HG03520 (cell line): ENCODE results near the gene WDR49.
"Not testable (repeated sequence)": the region's sequence is repeated elsewhere in the genome, so short reads cannot be mapped to it uniquely, and the experiment has no call there.

Source experiments
- ATAC-seq: cut with Tn5 transposase; IDR thresholded peaks from one replicate; pipeline ENCODE4 v1.9.1; 2021; ENCODE audit warnings: mild to moderate bottlenecking, moderate library complexity; ENCODE audit not compliant: unreplicated experiment

The WDR49 gene

DNA sequence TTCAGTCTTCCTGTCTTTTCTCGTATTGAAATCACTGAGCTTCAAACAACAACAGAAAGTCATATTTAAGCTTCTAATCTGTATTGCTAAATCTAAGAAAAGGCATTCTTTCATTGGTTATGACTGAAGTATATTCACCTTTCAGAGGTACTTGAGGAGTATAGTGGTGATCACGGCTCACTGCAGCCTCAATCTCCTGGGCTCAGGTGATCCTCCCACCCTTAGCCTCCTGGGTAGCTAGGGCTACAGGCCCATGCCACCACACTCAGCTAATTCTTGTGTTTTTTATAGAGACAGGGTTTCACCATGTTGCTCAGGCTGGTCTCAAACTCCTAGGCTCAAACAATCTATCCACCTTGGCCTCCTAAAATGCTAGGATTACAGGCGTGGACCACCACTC lies 38.7 kb downstream of the WDR49 start:
- no peak for ATAC-seq

DNA sequence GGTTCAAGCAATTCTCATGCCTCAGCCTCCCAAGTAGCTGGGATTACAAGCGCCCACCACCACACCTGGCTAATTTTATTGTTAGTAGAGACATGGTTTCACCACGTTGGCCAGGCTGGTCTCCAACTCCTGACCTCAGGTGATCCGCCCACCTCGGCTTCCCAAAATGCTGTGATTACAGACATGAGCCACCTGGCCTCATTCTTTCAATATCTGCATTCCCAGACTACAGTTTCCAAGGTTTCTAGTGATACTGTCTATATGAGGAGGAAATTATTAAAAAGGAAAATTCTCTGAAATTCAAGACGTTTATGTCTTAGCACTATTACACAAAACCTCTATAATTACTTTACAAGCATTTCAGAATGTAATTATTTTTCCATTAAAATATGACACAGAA lies 39.5 kb downstream of the WDR49 start:
- not testable (repeated sequence) for ATAC-seq

DNA sequence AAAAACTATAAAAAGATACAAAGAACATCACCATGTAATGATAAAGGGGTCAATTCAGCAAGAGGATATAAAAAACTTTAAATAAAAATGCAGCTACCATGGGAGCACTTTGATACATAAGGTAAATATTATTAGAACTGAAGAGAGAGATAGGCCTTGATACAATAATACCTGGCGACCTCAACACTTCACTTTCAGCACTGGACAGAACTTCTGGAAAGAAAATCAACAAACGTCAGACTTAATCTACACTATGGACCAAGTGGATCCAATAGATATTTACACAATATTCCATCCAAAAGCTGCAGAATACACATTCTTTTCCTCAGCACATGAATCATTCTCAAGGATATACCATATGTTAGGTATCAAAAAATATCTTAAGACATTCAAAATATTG lies 42.0 kb downstream of the WDR49 start:
- ATAC-seq: no peak

DNA sequence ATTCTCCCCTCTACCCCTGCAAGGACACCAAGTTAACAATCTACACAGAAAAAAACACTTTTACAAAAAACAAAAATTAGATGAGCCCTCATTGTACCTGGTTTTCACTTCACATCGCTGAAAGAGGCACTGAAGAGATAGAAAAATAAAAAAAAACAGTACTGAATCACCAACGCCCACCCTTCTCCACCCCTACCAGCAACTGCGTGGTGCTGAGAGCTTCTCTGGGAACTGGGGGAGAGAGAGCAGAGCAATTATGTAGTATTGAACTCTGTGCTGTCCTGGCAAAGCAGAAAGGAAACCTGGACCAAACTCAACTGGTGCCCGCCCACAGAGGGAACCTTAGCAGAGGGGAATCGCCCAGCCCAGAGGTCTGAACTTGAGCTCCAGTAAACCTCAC lies 44.6 kb downstream of the WDR49 start:
- no peak for ATAC-seq

DNA sequence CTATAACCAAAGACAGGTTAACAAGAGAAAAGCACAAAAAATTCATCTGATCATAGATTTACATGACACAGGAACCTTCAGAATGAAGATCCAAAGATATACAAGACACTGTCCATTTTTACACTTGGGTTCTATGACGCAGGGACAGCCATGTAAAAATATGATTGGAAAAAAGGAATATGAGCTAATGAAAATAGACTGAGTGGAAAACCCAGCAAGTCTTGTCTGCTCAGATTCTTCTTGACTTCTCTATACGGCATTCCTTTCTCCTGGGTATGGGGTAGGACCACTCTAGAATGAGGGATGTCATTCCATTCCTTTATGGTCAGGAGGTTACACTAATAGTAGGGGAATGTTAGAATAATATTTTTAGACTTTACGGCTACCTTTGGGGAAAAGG lies 46.9 kb downstream of the WDR49 start:
- ATAC-seq: no peak

DNA sequence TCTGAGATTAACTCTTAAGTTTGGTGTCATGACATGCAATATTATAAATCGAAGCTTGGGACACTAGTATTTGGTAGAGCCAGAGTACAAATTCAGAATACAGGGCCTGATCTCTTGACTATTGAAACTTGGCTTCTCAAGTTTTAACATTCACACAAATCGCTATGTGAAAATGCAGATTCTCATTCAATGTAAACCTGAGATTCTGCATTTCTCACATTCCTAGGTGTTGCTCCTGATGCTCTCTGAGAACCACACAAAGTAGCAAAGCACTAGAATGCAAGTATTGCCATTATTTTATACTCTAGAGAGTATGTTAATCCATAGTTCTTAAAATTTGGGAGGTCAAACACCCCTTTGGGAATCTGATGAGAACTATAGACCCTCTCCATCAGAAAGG lies 47.9 kb downstream of the WDR49 start:
- no peak for ATAC-seq

DNA sequence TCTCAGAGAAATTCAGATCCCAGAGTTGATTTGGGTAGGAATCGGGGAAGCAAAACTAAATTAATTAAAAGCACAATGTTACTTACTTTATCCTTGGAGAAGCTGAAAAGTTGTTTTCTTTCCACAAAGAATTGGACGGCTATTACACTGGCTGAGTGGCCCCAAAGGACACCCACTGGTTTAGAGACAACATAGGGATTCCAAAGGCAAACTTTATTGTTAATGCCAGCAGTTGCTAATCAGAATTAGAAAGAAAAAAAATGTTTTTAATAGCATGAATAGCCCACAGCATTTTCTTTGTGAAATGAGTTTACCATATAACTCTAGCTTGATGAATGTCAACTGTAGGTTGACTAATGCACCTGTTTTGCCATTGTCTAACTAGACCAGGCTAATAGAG lies 51.7 kb downstream of the WDR49 start:
- ATAC-seq: no peak

DNA sequence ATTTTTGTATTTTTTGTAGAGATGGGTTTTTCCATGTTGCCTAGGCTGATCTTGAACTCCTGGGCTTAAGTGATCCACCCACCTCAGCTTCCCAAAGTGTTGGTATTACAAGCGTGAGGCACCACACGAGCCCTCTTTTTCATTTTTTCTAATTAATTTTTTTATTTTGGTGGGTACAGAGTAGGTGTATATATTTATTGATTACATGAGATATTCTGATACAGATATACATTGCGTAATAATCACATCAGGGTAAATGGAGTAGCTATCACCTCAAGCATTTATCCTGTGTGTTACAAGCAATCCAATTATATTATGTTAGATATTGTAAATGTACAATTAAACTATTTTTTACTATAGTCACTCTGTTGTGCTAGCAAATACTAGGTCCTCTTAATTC lies 66.1 kb downstream of the WDR49 start:
- ATAC-seq: no peak

DNA sequence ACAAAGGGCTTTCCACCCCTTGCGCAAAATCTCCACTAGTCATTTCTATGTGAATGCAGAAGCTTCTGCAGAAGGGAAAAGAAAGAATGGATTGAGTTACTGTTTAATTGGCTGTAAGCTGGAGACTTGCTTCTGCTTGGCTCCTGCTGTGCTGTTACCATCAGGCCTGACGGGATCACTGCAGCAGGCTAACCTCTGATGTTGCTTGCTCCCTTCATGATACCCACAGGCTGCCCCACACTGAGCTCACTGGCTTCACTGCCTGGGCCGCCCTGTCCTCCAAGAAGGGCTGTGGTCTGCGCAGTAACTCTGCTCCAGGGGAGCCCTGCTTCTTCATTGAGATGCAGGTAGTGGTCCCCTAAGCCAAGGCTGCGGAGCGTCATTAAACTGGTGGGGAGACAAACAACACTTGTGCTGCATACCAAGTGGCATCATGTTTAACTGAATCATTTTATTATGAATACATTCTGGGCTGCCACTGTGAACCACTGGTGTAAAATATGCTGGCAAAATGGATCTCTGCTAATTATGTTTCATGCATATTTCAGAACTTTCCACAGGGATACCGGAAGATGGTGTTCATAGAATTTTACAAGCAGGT lies 78.6 kb downstream of the WDR49 start:
- ATAC-seq: no peak

DNA sequence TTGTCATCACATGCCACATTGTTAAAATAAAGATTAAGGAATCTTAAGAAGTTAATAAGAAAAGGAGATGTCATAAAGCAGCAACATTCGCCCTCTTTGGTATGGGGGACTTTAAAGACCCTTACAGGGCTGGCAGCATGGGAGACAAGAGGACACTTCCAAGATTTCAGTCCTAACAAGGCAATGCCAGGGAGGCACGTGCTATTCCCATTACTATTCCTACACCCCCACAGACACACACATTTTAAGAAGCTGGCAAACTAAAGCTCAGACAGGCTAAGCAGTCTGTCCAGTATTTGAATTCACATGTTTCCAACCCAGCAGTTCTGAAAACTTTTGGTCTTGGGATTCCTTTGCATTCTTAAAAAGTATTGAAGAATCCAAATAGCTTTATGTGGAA lies 80.8 kb downstream of the WDR49 start:
- no peak for ATAC-seq

DNA sequence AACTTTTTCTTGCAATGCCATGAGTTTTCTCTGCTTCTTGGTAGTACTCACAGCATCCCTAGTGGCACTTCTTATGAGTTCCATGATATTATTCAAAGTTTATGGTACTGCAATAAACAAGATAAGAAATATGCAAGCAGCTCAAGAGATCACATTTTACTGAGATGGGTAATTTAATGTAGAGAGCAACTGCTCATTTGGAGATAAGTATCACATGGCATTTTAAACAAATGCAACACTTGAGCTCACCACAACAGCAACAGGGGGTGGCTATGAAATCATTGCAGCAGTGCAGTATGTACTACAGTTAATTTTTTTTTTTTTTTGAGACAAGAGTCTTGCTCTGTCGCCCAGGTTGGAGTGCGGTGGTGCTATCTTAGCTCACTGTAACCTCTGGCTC lies 85.1 kb downstream of the WDR49 start:
- no peak for ATAC-seq

DNA sequence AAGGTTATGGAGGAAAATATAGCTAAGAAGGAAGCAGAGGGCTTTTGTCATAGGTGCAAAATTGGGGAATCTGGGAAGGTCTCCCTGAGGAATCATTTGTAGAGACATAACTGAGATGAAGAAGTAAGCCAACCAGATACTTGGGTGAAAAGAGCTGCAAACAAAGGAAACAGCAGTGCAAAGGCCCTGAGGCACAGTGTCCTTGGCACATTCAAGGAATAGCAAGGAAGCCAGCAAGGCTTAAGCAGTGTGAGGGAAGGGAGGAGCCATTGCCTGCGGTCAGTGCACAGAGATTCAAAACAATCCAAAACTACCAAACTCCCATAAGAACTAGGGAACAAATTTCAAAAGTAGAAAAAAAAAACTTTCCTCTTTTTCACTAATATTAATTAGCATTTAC lies 88.3 kb downstream of the WDR49 start:
- no peak for ATAC-seq

DNA sequence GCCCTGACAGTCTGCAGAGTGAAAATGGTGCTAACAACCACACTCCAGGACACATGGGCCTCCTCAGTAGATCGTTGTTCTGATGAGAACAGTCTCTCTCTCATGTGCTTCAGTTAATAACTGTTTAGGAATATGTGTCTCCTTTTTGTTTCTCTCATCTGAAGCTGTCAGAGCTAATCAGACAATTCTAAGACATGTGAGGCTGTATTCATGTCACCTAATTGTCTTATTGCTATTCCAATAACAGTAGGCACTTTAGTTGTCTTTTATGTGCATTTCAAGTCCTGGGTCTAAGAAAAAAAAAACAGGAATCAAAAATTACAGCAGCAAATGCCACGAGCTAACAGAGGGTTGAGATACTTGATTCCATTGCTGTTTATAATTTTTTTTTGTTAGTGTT lies 89.1 kb downstream of the WDR49 start:
- ATAC-seq: no peak

DNA sequence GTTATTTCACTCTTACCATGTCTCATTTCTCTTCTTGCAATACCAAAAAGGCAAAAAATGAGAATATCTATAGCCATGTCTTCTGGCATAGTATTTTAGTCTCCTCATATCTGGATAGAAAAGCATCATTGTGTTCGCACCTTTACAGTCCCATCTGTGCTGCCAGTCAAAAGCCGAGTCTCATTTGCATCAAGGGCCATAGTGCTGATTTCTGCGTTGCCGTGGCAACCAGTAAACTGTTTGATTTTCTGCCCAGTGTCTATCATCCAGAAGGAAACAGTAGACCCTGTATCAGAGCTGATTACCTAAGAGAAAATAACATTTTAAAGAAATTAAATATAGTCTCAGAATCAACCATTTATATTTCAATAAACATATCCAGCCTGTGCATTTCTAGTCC lies 93.8 kb downstream of the WDR49 start:
- no peak for ATAC-seq

DNA sequence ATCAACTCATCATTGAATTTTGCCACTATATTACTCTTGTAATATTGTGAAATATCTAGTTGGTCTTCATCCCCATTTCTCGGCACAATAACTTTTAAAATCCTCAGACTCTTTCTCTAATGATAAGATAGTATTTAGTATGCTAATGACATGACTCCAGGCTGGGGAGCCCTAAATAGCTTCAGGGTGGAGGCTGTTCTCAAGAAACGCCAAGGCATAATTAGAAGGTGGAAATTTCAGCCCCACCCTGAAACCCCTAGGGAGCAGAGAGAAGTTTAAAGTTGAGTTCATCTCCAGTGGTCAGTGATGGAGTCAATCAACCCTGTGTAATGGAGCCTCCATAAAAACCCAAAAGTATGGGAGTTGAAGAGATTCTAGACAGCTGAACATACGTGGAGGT lies 98.8 kb downstream of the WDR49 start:
- ATAC-seq: no peak

DNA sequence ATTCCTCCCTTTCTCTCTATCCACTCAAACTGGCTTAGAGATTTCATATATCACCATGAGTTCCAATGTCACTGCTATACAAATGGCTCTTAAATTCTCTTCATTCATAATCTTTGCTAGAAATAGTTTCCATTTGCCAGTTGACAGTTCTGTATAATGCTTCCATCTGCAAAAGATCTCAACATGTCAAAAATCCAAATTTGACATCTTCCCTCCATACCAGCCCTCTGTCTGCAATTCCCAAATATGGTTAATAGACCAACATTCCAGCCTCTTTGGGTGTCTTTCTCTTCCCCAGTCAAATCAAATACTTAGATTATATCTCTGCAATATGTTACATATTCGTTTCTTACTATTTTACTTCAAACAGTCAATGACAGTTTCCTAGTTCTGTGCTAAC lies 115.7 kb downstream of the WDR49 start:
- no peak for ATAC-seq

DNA sequence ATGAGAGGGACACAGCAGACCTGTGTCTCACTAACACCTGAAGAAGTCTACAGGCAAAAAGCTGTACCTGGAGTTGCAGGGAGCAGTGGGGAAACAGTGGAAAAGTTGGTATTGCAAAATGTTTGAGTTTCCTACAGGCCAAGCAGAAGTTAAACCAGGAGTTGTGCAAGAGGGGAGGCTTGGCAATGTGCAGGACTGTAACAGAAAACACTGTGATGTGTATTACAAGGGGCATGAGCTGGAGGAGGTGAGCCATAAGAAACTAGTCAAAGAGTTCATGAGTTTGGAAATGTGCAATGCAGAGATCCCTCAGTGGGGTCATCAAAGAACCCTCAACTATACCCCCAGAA lies 132.8 kb downstream of the WDR49 start:
- no peak for ATAC-seq

DNA sequence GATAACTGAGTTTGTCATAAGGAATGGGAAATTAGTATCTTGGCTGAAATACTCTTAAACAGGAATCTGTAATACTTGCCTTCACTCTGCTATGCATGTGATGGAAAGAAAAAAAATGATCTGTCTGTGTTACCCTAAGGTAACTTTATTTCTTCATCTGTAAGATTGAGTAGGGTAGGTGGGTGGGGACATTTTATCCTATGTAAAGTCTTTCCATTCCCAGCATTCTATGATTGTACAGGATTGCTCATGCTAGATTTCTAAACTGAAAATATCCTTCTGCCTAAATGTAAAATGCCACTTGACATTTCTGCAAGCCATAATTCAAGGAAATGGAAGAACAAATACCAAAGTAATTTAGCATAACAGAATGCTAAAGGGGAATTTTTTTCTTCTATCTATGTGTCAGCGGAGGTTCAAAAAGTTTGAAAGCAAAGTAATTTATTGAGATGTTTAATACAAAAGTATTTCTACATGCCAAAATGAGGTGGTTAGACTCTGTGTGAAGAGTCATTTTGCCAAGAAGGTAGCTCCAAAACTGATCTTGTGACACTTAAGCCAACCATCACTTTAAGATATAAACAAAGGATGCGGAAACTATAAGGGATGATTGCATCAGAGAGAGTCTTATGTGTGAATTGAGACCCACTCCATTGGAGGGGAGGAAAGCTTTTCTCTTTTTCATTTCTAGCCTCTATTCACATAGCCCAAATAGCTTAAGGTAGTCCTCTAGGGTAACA lies 133.3 kb downstream of the WDR49 start:
- ATAC-seq: no peak

DNA sequence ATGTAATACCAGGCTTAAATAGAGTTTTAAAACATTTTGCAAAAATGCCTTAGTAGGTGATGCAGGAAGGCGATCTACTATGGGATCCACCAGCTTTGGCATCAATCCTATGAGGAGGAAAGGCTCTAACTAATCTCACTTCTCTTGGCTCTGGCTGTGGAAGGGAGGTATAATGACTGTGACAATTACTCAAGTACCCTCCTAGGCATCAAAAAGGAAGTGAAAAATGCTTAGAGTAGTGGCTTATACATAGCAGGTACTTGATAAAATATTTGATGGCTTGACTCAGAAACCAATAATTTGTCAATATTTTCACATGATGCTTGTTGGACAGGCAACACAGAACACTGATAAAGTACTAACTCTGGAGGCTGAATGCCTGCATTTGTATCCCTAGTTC lies 145.8 kb downstream of the WDR49 start:
- no peak for ATAC-seq

DNA sequence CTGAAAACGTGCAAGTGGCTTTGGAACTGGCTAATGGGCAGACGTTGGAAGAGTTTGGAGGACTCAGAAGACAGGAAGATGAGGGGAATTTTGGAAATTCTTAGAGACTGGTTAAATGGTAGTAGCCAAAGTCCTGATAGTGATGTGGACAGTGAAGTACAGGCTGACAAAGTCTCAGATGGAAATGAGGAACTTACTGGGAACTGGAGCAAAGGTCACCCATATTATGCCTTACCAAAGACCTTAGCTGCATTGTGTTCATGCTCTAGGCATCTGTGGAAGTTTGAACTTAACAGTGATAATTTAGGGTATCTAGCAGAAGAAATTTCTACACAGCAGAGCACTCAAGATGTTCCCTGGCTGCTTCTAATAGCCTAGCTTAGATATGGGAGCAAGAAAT lies 151.3 kb downstream of the WDR49 start:
- no peak for ATAC-seq

DNA sequence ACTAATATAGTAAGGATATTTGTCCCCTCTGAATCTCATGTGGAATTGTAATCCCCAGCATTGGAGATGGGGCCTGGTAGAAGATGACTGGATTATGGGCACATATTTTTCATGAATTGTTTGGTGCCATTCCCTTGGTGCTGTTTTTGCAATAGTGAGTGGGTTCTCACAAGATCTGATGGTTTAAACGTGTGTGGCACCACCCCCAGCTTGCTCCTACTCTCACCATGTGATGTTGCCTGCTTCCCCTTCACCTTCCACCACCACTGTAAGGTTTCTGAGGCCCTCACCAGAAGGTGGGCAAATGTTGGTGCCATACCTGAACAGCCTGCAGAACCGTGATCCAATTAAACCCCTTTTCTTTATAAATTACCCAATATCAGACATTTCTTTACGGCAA lies 151.8 kb downstream of the WDR49 start:
- no peak for ATAC-seq

DNA sequence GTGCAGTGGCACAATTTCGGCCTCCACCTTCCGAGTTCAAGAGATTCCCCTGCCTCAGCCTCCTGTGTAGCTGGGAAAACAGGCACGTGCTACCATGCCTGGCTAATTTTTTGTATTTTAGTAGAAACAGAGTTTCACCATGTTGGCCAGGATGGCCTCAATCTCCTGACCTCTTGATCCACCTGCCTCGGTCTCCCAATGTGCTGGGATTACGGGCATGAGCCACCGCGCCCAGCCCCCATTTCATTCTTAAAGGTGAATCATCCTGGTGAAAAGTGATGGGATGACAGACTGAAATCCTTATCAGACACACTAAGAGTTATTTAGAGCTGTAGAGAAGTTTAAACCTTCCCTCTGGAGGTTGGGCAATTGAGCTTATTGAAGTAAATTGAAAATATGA lies 155.8 kb downstream of the WDR49 start:
- ATAC-seq: no peak

DNA sequence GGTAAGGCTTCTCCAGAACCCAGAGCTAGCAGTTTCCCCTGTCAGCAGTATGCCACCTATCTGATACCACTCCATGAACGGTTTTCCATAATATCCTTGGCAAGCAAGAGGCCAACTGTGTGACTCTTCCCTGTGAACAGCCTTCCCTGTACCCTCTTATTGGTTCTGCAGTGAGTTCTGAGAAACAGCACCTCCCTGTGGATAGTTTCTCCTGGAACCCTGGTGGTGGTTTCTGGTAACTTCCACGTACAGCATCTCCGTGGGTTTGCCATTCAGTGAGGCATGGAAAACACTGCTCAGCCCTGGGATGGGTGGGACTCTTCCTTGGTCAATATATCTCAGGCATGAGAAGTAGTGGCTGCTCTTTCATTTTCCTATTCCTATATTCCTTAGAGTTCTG lies 160.5 kb downstream of the WDR49 start:
- peak; percentile 42 for ATAC-seq
